ENCODE data around the gene NCMAP.

The NCMAP gene

GRCh38 chr1:24575905-24576587 is 20.2 kb downstream of the NCMAP start:
- no peak for DNase-seq

DNA sequence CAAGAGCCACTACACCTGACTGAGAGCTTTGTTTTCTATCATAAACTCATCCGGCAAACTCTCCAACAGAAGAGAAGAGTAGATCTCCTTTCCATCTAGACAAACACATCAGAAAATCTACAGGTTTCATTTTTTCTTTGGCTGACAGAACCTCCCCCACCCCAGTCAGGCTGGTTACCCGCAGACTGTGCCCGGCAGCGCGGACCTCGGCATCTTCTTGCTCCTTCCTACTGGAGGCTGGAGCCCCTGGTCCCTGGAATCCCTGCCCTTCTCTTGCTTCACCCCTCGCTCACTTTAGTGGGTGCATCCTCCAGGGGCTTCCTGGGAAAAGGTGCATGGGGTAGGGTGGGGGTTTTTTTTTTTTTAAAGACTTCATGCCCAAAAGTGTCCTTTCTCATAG is 23.0 kb downstream of the NCMAP start:
- no peak for DNase-seq

DNA sequence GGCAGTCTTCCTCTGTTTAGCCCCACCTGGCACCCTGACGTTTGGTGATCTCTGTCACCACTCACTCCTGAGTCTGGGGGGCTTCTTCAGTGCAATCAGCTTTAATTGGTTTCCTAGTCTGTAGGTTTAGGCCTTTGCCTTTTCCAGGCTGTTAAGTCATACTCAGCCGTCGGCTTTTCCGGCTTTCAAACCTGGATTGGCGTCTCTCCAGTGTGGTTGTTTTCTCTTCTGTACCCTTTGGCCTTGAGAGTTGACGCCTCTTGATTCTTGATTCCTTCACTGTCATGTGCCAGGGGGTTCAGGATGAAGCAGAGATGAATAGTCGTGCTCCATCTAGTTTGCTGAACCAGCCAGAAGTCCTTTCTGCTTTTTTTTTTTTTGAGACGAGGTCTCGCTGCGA is 24.9 kb downstream of the NCMAP start:
- no peak for DNase-seq

DNA sequence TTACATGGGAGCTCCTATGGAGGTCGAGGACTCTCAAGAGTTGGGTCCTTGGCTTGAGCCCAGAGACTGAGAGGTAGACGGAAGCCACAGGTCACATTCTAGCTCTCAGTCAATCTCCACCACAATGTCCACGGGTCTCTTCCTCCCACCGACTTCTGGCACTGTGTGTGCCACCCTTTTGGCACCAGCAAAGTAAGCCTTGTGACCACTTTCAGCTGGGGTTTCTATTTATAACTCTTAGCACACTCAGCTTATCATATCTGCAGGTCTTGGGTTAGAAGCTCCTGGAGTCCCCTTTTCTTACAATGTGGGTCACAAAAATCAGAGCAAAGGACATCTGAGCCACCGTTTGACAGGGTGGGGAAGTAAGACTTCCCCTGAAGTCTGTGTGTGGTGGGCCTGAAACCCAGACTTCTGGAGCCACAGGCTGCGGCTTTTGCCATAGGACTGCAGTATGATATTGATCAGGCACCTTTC is 28.3 kb downstream of the NCMAP start:
- DNase-seq, result no peak

- DNase-seq, result no peak
Observed at GRCh38 chr1:24586119-24586518, 30.2 kb downstream of the NCMAP start.

GRCh38 chr1:24586970-24587820 is 31.3 kb downstream of the NCMAP start:
- DNase-seq, result peak in 1 of 2 experiments; percentile 10

DNA sequence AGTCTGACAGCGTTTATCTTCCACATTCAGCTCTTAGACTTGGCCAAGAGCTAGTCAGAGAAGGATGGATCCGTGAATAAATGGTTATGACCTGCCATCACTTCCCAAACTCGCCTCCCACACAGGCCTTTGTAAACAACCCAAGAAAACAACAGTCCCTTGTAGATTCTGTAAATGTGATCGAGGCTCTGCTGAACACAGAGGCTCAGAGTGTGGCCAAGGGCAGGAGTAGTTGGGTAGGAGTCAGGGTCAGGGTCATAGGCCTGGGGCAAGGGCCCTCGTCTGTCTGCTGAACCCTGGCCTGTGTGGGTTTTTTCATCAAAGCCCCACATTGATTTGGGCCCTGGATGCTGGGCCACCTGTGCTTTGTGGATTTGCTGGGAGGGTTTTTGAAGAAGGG is 32.7 kb downstream of the NCMAP start:
- no peak for DNase-seq

GRCh38 chr1:24589200-24589599 is 33.3 kb downstream of the NCMAP start:
- no peak for DNase-seq

DNA sequence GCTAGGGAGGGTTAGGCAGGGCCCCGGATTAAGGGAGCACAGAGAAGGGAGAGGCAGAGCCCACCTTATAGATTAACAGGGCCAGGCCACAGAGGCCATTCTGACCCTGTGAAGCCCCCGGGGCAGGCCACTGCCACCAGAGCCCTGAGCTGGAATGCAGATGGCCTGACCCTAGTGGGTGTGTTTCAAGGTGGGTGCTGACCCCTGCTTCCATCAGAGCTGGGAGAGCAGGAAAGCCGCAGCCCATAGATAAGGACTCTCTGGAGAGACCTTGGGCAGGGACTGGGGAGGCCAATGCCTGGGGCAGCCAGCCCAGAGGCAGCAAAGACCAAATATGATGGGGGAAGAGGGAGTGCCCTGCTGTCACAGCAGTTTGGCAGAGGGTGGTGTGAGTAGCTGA is 35.9 kb downstream of the NCMAP start:
- no peak for DNase-seq

DNA sequence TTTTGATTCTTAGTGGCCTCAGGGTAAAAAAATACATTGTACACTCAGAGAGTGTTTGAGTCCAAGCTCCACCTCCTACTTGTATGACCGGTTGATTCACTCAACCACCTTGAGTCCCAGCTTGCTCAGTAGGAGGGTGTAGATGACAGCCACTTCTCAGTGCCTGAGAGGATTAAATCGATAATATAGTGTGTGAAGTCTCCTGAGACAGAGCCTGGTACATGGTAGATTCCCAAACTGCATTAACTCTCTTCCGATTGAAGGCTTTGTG is 38.4 kb downstream of the NCMAP start:
- DNase-seq, result peak; percentile 40 to 42

DNA sequence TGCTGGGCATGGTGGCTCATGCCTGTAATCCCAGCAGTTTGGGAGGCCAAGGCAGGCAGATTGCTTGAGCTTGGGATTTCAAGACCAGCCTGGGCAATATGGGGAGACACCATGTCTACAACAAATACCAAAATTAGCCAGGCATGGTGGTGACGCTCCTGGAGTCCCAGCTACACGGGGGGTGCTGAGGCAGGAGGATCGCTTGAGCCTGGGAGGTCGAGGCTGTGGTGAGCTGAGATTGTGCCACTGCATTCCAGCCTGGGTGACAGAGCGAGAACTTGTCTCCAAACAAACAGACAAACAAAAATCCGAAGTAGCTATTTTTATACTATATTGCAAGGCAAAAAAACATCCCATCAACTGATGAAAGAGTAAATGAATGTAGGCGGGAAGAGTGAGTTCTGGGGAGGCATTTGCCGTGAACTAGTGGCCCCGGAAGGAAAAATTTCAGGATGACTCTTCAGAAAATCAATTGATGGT is 40.6 kb downstream of the NCMAP start:
- no peak for DNase-seq

DNA sequence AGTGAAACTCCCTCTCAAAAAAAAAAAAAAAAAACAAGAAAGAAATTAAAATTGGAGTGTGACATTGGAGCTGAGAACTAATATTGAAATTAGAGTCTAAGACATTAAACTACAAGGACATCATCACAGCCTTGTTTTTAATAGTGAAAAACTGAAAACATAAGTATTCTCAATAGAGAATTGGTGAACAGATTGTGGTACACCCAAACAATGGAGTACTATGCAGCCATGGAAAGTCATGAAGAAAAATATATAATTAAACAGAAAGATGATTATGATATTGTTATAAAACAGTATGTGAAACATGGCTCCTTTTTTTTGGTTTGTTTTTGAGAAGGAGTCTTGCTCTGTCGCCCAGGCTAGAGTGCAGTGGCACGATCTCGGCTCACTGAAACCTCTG is 43.4 kb downstream of the NCMAP start:
- DNase-seq, result no peak

DNA sequence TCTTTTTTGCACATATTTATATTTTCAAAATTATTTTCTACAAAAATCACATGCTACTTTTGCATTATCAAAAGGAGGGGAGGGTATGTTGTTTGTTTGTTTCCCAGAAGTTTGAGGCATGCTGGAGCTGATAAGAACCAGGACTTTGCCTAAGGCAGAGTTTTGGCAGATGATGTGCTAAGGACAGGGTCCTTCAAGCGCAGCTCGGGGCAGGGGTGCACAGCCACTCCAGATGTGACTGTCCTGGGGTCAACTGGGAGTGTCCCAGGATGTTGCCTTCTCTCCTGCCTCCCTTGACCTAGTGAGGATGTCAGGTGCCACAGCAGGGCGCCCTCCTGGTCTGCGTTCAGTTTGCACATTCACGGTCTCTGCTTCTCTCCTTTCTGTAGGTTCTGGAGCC is 44.7 kb downstream of the NCMAP start:
- no peak for DNase-seq

DNA sequence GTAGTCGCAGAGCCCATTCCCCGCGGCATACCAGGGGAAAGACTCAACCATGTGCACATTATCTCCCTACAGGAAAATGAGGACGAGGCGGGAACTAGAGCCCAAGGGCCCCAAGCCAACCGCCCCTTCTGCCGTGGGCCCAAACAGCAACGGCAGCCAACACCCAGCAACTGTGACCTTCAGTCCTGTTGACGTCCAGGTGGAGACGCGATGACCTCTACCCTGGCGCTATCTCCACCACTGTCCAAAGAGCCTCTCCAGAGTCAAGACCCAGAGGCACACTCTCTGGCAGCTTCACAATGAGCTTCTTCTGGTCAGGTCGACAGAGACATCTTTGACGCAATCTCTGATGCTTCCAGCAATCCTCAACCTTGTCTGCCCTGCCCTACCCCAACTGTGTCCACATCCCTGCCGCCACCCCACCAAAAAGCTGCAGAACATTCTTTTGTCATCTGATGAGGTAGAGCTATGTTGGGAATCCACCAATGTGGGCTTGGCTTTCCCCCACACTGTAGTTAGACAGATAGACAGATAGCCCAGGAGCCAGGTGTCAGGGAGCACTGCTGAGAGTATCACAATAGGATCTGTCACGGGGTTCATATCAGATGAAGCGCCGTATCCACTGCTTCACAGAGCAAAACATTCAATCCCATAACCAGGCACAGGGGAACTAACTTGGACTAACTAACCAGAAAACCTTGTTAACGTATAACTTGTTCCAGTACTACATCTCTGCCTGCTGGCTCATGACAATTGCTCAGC is 49.8 kb downstream of the NCMAP start:
- no peak for DNase-seq

DNA sequence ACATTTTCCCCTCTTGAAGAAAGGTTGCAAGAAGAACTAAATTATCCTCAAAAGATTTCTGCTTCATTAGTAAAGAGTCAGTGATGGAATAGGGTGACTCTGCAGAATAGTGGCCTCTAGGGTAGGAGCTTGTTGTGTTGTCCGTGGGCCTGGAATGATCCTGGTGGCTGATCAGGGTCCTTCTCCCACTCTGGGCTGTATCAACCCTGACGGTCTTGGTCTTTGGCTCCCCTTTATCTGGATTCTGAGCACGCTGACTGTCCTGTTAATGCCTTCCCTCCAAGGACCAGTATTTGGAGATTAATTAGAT is 50.4 kb downstream of the NCMAP start:
- no peak for DNase-seq

- no peak for DNase-seq
Observed at GRCh38 chr1:24606621-24607020, 50.7 kb downstream of the NCMAP start.

DNA sequence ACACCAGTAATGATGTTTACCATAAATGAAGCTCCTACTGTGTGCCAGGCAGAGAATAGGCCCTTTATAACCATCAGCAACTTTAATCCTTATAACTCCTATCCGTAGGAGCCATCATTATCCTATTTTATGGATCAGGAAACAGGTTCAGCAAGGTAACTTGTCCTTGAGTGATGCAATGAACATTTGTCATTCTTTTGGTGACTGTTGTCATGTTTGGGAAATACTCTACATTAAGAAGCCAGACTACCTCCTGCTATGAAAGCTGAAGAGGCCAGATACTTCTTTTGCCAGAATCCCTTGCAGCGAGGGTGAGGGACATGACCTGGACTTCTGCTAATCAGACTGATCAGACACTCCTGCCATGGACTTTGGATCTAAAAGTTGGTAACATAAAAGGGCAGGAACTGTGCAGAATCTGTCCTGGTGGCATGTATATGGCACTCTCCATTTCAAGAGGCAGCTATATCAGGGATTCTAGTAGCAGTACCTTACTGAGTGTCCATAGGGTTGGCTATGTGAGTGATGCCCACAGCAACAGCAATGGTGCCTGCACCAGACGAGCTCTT is 54.1 kb downstream of the NCMAP start:
- no peak for DNase-seq

GRCh38 chr1:24619376-24619775 is 63.5 kb downstream of the NCMAP start:
- DNase-seq, result no peak

DNA sequence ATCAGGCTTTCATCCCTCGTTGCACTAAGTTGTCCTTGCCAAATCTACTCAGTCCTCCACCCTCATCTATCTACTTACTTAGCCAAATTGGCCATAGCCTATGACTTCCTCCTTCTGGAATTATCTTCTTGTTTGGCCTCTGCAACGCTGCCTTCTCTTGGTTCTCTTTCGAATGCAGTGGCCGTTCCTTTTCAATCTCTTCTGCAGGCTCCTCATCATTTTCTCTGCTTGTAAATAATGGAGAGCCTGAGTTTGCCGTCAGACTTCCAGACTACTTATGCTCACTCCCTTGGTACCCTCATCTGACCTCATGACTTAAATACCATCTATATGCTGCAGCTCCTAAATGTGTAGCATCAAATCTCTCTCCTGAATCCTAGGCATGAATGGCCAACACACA is 64.8 kb downstream of the NCMAP start:
- DNase-seq, result no peak

DNA sequence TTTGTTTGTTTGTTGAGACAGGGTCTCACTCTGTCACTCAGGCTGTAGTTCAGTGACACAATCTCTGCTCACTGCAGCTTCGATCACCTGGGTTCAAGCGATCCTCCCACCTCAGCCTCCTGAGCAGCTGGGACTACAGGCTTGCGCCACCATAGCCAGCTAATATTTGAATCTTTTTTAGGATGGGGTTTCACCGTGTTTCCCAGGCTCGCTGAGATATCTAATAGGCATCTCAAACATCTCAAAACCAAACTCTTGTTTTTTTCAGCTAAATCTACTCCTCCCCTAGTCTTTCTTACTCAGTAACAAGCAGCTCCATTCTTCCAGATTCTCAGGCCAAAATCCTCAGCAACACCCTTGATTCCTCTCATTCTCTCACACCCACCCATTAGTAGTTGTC is 65.2 kb downstream of the NCMAP start:
- no peak for DNase-seq

GRCh38 chr1:24622218-24622617 is 66.3 kb downstream of the NCMAP start:
- no peak for DNase-seq

- DNase-seq, result no peak
Observed at GRCh38 chr1:24632832-24633175, 76.9 kb downstream of the NCMAP start.

GRCh38 chr1:24635195-24635843 is 79.4 kb downstream of the NCMAP start:
- DNase-seq, result no peak
